Stimulated activated CD4-positive, alpha-beta T cell treated with anti-CD3 and anti-CD28 coated beads, Interleukin-15, amount 100 ng/mL, for 24 hours (primary cell): Measurements from ENCODE around the gene RGMA.

Experiments
- DNase-seq: peaks from one replicate; pipeline ENCODE4 v3.0.0-alpha.2; 2020

RGMA gene

DNA sequence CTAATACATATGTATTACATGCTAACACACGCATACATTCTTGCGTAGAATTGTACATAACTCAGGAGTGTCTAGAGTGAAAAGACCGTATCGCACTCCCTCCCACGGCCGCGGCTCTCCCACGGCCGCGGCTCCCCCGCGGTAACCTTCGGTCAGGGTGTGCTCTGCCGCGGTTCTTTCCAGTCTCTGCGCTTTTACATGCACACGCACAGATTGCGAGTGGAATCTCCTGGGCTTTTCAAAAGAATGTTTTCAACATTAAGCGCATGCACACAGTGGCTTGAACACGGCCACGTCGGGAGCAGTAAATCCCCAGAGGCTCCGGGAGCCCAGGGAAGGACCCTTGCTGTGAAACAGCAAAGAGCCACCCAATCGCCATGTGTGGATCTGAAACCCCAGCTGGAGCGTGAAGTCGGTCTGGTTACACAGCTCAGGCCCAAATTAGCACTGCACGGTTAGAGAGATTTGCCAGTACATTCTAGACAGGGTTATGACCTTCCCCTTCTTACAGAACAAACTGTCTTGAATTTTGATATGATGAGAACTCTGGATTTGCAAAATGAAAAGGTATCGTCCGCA lies 805 bp upstream of the RGMA start:
- DNase-seq, result no peak

DNA sequence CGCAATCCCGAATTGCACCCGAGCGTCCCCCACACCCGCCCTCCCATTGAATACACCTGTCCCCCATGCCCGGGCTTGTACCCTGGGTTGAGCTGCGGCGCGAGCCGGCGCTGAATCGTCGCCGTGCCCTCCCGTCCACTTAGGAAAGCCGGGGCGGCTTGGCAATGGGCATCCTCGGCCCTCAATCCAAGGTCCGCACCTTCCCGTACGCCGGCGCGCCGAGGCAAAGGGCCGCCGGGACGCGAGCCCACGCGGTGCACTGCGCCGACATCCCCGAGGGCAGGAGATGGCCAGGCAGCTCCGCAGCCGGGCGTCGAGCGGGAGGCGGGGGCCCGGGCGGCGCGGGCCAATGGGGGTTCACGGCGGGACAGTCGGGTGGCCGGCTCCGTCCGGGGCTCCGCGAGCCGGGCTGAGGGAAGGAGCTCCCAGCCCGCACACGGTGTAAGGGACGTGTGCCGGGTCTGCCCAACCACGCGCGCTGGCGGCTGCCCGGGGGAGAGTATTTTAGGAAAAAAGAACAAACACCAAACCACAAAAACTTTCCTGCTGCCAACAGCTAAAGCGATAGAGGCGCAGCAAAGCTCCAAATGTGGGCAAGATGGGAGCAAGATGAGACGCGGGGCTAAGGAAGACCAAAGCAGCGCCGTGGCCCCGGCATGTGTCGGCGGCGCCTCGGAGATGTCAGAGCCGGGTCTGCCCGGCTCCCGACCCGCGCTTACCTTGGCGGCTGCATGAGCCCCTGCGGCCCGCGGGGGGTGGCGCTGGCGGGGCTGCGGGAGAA lies 621 bp downstream of the RGMA start:
- peak; percentile 36 for DNase-seq

DNA sequence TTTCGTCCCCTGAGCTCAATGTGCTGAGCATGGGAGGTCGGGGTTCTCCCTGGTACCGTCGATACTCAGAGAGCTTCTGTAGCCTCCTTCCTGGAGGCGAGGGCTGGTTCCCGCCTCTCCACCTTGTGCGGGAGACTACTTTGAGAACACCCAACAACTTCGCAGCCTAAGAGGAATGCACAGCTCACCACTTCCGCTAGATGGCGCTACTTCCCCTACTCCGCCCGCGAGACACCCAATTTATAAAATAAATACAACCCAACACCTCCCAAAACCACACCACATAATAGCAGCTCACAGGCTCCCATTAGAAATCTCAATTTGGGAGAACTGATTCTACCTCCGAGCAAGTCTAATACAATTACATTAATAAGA lies 1.2 kb downstream of the RGMA start:
- DNase-seq, result peak; percentile 75

DNA sequence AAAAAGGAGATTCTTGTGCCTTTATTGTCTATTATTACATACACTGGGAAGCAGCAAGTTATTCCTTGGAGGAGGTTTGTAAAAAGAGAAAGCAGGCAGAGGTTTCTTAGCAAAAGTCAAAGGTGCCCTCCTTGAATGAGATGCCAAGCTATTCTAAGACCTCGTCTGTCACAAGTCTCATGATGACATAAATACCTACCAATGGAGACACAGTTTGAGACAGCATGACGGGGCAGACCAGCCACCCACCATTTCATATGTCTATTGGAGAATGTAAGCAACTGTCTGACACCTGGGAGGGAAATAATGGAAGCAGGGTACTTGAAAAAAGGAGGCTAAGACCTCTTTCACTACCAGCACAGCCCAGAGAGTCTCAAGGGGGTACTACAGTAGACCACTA lies 2.2 kb downstream of the RGMA start:
- no peak for DNase-seq

DNA sequence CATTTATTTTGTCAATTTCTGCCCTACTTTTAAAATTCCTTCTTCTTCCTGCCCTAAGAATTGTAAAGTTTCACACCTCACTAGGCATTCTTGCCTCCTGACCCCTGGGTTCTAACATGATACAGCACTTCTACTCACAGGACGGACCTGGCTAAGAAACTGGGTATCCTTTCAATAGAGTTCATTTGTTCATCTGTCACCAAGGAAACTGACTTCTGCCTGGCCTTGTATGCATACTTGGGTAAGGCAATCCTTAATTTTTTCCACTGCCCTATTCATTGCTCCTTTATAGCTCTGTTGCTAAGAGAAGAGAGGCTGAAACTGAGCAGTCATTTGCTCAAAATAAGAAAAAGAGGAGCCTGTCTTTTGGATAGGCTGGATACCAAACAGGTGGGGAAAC lies 3.3 kb downstream of the RGMA start:
- DNase-seq, result no peak

DNA sequence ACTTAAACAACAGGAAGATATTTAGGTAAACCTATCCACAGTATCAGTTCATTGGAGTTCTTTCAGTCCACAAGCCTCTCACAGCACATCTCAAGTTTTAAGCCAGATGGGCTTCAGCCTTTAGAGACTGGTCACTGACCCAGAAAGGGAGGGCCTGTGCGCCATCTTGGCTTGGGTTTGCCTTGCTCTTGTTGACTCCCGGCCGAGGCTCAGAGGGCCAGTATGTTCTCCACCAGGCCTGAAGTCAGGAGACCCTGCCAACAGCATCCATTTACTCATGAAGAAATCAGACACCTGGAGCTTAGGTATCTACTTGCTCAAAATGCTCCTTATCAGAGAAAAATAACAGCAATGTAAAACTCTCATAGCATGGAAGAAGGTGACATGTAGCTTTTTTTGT lies 6.2 kb downstream of the RGMA start:
- DNase-seq, result no peak

DNA sequence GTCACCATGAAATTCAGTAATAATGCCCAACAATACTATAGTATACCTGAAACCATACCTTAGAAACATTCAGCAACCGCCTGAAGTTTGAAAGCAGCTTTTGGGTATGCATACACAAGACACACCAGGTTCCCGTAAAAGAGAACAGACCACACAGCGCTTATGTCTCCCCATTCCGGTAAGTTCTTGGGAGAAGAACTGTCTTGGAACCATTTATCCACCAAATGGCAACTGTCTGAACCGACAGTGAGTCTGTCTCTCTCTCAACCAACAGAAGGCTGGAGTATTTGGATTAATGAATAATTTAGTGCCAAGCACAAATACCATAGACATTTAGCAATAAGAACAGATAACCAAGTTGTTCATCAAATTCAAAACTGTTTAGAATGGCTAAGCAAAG lies 7.6 kb downstream of the RGMA start:
- no peak for DNase-seq

DNA sequence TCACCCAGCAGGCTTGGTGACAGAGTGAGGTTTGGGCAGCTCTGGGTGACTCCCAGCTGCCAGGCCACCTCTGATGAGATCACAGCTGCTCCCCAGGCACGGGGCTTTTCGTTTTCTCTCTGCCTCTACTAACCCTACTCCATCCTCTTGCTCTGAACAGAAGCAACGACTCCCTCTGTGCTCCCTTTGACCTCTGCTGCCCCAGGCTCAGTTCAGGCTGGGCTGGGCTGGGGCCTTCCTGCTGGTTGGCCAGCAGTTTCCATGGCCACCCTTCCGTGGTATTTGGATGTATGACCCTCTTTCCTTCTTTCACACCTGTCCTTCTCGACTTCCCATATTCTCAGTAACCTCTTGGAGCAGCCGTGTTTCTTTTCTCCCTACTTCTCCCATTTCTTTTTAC lies 8.6 kb downstream of the RGMA start:
- DNase-seq, result no peak

DNA sequence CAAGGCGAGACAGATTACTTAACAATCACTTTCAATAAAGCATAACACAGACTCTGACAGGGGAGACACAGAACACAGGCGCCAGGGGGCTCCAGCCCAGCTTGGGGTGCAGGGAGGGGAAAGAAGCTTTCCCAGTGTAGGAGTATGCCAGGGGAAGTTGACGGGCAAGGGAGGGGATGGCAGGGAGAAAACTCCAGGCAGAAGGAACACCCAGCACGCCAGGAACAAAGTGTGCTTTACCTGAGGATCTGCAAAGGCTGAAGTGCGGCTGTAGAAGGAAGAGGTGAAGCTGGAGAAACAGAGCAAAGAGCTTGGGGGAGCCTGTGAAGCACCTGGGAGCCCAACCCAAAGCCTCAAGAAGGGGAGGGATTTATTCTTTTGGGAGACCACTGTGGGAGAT lies 12.1 kb downstream of the RGMA start:
- DNase-seq, result no peak

DNA sequence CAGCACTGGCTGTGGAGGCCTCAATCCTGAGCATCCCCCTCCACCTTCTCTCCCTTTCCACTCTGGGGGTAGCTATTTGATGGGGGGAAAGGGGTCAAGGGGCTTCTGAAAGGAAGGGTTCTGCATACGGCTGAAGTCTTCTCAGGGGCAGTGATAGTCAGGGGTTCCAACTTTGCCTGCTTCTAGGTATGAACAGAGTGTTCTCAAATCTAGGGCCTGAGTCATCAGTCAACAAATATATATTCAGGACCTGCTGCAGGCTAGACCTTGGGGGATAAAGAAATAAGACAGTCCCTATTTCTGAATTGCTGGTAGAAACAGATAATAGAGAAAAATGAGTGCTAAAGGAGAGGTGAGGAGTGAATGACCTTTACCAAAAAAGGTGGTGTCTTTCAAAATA lies 12.8 kb downstream of the RGMA start:
- DNase-seq, result no peak

DNA sequence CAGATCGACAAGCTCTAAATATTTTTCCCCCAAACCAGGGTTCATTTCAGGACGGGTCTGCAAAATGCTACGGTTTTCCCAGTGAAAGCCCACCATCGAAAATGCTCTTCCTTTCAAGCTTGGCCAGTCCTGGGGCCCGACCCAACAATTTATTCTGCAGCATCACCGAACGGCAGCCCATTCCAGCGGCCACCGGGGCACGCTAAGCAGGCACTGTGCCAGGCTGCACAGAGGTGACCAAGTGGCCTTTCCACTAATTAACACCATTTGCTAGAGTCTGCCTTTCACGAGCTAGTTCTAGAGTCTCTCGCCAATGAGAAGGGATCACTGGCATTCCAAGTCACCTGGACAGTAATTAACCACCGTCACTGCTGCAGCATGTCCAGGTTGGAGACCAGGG lies 14.4 kb downstream of the RGMA start:
- no peak for DNase-seq

DNA sequence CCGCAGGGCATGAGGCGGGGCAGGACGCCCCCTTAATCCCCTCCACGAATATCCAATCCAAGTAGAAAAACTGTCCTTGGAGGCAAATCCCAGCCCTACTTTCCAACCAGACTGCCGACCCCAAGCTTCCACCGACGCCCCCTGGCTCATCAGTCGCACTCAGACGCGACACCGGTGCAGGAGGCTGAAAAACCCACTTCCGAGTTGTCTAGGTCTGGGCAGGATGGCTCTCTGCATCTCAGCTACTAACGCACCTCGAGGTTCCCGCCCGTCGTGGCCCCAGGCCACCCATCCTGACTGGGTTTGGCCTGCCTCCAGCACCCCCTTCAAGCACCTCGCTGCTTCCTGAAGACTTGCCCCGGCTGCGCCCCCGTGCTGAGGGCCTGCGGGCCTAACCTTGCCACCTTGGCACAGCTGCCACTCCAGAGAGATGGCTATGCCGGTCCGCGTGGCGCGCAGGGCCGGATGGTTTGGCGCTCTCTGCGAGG lies 15.5 kb downstream of the RGMA start:
- no peak for DNase-seq

DNA sequence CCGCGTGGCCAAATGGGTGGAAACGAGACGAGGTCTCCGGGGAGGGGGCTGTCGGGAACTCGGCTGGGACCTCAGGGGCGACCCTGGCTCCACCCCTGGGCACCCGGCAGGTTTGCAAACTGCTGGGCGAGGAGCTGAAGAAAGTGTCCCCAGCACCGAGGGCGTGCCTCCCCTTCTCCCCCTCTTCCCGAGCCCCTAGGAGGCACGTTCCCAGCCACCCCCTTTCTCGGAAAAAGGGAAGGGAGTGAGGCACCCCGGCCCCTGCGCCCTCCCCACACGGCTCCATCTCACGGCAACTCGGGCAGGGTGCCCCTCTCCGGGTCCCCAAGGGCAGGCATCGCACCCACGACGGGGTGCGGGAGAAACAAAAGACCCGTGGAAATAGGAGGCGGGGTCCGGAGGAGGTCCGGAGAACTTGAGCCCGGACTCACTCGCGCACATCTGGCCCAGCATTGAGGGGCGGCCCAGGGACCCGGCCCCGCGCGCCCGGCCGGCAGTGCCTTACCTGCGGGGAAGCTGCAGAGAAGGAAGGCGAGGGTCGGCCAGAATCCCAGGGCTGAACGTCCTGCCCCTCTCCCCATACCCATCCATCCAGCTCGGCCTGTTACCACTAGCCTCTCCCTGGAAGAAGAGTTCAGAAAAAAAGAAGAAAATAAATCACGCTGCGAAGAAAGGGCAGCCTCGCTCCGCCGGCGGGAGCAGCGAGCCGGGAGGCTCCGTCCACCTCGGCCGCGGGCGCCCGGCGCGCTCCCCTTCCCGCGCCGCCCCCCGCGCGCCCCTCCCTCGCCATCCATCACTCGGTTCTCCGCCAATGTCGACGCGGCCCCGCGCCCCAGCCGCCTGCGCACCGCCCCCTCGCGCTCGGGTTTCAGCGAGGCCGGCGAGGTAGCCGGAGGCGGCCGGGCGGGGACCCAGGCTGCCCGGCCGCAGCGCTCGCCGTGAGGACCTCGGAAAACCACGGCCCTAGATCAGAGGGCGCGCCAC lies 16.3 kb downstream of the RGMA start:
- DNase-seq, result peak; percentile 31

DNA sequence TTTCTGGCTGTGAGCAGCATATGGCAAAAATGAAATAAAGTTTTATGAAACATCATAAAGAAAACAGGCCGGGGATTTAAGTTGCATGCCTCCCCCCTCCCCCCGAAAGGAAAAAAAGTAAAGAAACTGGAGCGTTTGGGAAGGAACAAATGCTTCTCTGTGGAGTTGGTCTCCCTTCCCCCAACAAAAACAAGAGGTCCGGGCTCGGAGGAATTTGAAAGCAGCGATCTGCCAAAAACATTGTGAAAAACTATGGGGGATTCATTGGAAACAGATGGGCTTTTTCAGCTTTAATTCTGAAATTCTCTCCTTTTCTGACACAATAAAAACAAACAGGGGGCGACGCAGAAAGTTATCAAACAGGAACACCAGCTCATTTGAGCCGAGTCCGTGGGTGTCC lies 17.0 kb downstream of the RGMA start:
- DNase-seq, result no peak

DNA sequence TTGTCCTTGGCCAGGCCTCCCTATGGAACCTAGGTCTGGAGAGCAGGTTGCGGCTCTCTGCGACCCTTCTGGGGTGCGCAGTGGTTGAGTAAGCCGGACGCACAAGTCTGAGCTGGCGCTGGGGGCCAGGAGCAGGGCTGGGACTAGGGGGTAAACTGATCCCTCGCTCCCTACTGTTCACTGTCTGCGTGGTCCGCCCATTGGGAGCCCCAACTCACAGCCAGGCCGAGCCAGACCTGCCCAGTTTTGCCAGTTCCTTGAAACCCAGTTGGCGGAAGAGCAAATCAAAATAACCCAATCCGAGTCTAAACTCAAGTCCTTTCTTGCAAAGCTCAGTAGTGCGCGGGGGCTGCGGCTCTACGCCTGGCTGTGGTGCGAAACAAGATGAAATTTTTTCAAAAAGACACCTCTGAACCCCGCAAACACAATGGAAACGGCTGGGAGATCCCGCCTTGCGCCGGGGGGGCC lies 17.5 kb downstream of the RGMA start:
- no peak for DNase-seq

DNA sequence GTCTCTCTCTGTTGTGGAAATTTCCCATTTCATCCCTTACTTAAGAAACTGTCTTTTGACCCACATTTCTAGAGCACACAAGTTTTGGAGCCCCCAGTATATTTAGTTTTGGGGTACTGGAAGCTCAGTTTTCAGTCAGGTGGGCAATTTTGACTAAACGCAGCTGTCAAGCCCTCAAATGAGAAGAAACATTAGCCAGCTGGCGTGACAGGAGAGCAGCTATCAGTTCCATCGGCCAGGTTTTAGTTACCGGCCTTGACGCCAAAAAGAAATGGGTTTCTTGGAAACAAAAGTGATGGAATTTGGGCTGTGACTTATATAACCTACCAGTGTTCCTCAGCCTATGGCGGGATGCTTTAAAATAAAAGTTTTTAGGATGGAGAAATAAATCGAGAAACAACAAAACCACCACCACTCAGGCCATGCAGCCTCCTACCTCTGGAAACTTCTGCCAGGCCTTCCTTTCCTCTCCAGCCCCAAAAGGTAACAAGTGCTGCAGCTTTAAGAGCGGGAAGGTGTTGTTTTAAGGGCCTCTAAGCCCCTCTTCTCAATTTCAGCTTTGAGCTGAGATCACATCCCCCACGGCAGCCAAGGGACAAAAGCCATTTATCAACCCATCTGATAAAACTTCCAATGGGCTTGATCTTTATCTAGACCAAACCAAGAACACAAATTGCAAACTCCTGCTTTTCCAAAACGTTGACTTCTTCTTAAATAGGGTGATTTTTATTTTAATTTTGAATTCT lies 18.3 kb downstream of the RGMA start:
- DNase-seq, result no peak

DNA sequence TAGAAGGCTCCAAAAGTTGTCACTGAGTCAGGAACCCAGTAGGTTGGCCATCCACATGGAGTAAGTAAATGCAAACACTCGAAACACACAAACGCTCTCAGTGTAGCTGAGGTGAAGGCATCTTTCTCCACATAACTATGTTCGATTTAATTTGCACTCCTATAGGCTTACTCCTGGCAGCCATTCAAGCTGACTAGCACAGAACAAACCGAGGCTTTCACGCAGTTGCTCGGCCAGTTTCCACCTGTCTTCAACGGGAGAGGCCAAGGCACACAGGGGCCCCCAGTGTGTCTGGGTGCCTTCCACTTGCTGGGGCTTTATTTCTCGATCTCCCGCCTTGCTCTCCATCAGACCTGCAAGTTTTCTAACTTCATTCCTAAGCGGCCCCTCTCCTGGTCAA lies 18.9 kb downstream of the RGMA start:
- no peak for DNase-seq

DNA sequence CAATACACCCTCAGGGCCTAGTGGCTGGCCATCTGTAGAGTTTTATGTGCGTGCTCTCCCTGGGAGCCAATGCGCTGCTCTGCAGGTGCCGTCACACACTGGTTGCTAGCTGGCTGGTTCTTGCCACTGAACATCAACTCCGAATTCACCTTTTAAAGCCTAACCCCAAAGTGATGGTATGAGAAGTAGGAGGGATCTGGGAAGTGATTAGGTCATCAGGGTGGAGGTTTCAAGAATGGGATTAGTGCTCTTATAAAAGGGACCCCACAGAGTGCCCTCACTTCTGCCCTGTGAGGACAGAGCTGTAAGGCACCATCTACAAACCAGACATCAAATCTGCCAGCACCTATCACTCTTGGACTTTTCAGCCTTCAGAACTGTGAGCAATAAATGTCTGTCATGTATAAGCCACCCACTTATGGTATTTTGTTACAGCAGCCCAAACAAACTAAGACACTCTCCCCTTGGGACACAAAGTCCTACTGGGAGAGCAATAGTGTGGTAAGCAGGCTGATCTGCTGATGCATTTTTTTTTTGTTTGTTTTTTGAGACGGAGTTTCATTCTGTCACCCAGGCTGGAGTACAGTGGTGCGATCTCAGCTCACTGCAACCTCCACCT lies 20.3 kb downstream of the RGMA start:
- DNase-seq, result no peak

DNA sequence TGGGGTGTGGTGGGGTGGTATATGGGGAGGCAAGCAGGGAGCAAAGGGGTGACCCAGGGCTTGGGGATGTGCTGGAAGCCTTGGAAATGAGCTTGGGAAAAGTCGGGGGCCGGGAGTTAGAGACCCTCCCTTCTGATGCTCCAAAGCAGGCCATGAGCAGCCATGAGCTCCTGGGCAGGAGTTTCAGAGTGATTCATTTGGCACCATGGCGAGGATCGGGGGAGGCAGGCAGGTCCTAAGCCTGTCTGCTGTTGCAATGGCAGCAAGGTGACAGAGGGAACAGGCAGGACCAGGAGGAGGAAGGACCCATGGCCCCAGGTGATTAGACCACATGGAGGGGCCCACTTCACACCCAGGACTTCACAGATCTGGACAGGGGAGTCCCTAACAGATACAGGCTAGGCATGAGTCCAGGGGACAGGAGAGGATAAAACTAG lies 21.3 kb downstream of the RGMA start:
- no peak for DNase-seq

DNA sequence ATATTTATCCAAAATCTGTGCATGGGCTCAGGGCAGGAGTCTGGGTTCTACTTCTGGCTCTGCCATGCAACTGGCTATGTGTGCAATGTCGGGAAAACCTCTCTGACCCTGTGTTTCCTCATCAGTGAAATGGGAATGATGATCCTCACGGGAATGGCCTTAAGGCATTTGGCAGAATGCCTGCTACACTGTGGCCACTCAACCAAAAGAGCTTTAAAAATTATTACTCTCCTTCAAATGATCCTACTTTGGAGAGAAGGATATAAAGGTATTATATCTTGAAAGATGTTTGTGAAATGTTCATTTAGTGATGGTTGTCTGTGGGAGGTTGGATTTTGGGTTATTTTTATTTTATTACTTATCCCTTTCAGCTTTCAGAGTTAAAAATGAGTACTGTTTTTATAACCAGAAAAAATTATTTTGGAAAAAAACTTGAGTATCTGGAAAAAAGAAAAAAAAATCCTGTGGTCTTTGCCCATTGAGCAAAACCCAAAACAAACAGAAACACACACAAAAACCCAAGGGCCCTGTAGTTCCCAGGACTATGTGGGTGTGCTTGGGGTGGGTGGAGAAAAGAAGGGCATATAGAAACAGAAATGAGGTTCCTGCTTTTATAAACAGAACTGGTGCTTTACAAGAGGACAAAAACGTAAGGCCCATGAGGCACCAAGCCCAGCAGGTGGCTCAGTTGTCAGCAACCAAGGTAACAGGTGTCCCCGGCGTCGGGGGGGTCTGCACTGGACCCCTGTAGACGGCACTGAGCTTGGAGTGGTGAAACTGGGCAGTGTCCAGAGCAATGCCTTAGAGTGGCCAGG lies 22.0 kb downstream of the RGMA start:
- DNase-seq, result no peak

DNA sequence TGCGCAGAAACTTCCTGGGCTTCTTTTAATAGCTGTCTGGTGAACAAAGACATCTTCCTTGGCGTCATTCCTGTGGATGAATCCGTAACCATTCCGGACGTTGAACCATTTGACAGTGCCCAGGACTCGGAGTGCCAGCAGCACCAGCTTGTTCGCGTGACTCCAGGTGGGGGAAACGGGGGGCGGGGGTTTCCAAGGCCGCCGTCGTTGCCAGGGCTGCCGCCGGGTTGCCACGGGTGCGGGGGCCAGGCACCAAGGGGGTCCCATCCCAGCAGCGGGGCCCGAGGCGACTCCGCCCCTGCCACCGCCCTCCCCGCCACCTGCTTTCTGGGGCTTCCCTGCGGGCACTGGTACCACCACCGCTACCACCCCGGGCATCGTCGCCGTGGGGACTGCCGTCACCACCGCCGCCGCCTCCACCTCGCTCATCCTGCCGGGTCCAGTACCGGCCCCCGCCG lies 22.8 kb downstream of the RGMA start:
- DNase-seq, result no peak
